Measurements from ENCODE around the gene VIPR2.

- TF ChIP-seq, protein P1, sequence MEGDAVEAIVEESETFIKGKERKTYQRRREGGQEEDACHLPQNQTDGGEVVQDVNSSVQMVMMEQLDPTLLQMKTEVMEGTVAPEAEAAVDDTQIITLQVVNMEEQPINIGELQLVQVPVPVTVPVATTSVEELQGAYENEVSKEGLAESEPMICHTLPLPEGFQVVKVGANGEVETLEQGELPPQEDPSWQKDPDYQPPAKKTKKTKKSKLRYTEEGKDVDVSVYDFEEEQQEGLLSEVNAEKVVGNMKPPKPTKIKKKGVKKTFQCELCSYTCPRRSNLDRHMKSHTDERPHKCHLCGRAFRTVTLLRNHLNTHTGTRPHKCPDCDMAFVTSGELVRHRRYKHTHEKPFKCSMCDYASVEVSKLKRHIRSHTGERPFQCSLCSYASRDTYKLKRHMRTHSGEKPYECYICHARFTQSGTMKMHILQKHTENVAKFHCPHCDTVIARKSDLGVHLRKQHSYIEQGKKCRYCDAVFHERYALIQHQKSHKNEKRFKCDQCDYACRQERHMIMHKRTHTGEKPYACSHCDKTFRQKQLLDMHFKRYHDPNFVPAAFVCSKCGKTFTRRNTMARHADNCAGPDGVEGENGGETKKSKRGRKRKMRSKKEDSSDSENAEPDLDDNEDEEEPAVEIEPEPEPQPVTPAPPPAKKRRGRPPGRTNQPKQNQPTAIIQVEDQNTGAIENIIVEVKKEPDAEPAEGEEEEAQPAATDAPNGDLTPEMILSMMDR (IDR thresholded peaks at IDR 0.05): no peak
- TF ChIP-seq POLR2A (IDR thresholded peaks at IDR 0.05): no peak
Observed at GRCh38 chr7:159188011-159188410, 43.3 kb upstream of the VIPR2 start.
